IMR-90 (cell line): ENCODE results near the gene DNMT3A. TPM values are rescaled to one million over a fixed set of nuclear protein-coding genes. Genes with fewer than 3 reads are reported as not detected.

Experiments used
- ATAC-seq: fragments of 200-7000 bp; cut with Tn5 transposase; 2 replicates; pipeline ENCODE4 v1.9.1; 2020; ENCODE audit warnings: low read depth, mild to moderate bottlenecking, moderate library complexity
- BruUV-seq: library from RNA; stranded (reverse); fragments of 400-500 nt; replicated peaks from 2 replicates; lab custom pipeline; 2021; lab: Mats Ljungman, UMichigan
- CTCF ChIA-PET: fragments of 300-600 bp; formaldehyde crosslinking; extraction: SDS; loops from one replicate; lab custom pipeline; 2021; ENCODE audit warnings: antibody characterized with exemption; lab: Yijun Ruan, JAX
- POLR2A ChIA-PET: fragments of 300-600 bp; sonication (Branson Sonifier 250); formaldehyde crosslinking; loops from one replicate; lab custom pipeline; 2022; ENCODE audit warnings: antibody characterized with exemption; ENCODE audit not compliant: unreplicated experiment; lab: Charles Lee
- DNase-seq: peaks from one replicate; pipeline ENCODE4 v3.0.0; 2013
- H2AFZ ChIP-seq: replicated peaks from 2 replicates; pipeline ENCODE3; 2013; ENCODE audit warnings: low read length, mild to moderate bottlenecking; ENCODE audit not compliant: poor library complexity
- H2AK5ac ChIP-seq: 2 replicates; pipeline ENCODE4 v1.6.1; 2013; ENCODE audit warnings: low read depth, low read length, inconsistent platforms
- H2AK9ac ChIP-seq: replicated peaks from 2 replicates; pipeline ENCODE3; 2013; ENCODE audit warnings: mild to moderate bottlenecking, low read depth, low read length, moderate library complexity; ENCODE audit not compliant: poor library complexity
- H2BK120ac ChIP-seq: 2 replicates; pipeline ENCODE4 v1.6.1; 2013; ENCODE audit warnings: low read depth, low read length, inconsistent platforms
- H2BK15ac ChIP-seq: 3 replicates; pipeline ENCODE4 v1.6.1; 2013; ENCODE audit warnings: low read depth, low read length, inconsistent platforms
- H2BK20ac ChIP-seq: 2 replicates; pipeline ENCODE4 v1.6.1; 2013; ENCODE audit warnings: low read depth, mild to moderate bottlenecking, inconsistent platforms, low read length, moderate library complexity
- H2BK5ac ChIP-seq: 2 replicates; pipeline ENCODE4 v1.6.1; 2013; ENCODE audit warnings: mild to moderate bottlenecking, low read depth, low read length, inconsistent platforms; ENCODE audit not compliant: poor library complexity, severe bottlenecking
- H3K14ac ChIP-seq: replicated peaks from 2 replicates; pipeline ENCODE4 v1.6.1; 2013; ENCODE audit warnings: low read depth, low read length, inconsistent platforms
- H3K18ac ChIP-seq: 2 replicates; pipeline ENCODE4 v1.6.1; 2013; ENCODE audit warnings: low read depth, low read length, control low read depth
- H3K23ac ChIP-seq: 2 replicates; pipeline ENCODE4 v1.6.1; 2013; ENCODE audit warnings: low read depth, low read length, inconsistent platforms
- H3K27ac ChIP-seq: 2 replicates; pipeline ENCODE4 v1.5.1; 2013; ENCODE audit warnings: mild to moderate bottlenecking, control low read depth, low read length; ENCODE audit not compliant: insufficient read depth
- H3K27me3 ChIP-seq: 2 replicates; pipeline ENCODE4 v1.6.1; 2013; ENCODE audit warnings: low read length; ENCODE audit not compliant: control insufficient read depth, insufficient read depth
- H3K36me3 ChIP-seq: 2 replicates; pipeline ENCODE4 v1.6.1; 2013; ENCODE audit warnings: low read length, mixed read lengths; ENCODE audit not compliant: control insufficient read depth, insufficient read depth
- H3K4ac ChIP-seq: 2 replicates; pipeline ENCODE4 v1.6.1; 2013; ENCODE audit warnings: low read depth, low read length, inconsistent platforms
- H3K4me1 ChIP-seq: 2 replicates; pipeline ENCODE4 v1.6.1; 2013; ENCODE audit warnings: low read length, mixed read lengths; ENCODE audit not compliant: control insufficient read depth, insufficient read depth
- H3K4me2 ChIP-seq: 2 replicates; pipeline ENCODE4 v1.6.1; 2013; ENCODE audit warnings: low read depth, mild to moderate bottlenecking, control low read depth, low read length, moderate library complexity
- H3K4me3 ChIP-seq: 2 replicates; pipeline ENCODE4 v1.5.1; 2013; ENCODE audit warnings: low read depth, mild to moderate bottlenecking, control low read depth, low read length, moderate library complexity; ENCODE audit not compliant: insufficient read depth
- H3K56ac ChIP-seq: 2 replicates; pipeline ENCODE4 v1.6.1; 2013; ENCODE audit warnings: low read length, inconsistent platforms; ENCODE audit not compliant: insufficient read depth; ENCODE audit errors: extremely low read depth
- H3K79me1 ChIP-seq, 2 experiments: 2 replicates each; pipeline ENCODE4 v1.6.1; 2013; ENCODE audit warnings: low read length in 2 of 2, inconsistent platforms in 1 of 2, low read depth in 1 of 2
- H3K9ac ChIP-seq: 2 replicates; pipeline ENCODE4 v1.6.1; 2013; ENCODE audit warnings: low read depth, low read length, control low read depth
- H3K9me1 ChIP-seq: 2 replicates; pipeline ENCODE4 v1.6.1; 2013; ENCODE audit warnings: low read length, inconsistent platforms; ENCODE audit not compliant: insufficient read depth
- H3K9me3 ChIP-seq: 2 replicates; pipeline ENCODE4 v1.6.1; 2013; ENCODE audit warnings: low read length; ENCODE audit not compliant: control insufficient read depth, insufficient read depth
- H4K20me1 ChIP-seq: 2 replicates; pipeline ENCODE4 v1.6.1; 2013; ENCODE audit warnings: low read length, inconsistent platforms; ENCODE audit not compliant: insufficient read depth
- H4K5ac ChIP-seq: 2 replicates; pipeline ENCODE4 v1.6.1; 2013; ENCODE audit warnings: mild to moderate bottlenecking, low read depth, low read length, control low read depth
- H4K8ac ChIP-seq, 2 experiments: 2 replicates each; pipeline ENCODE4 v1.6.1; 2013; ENCODE audit warnings: low read depth in 2 of 2, low read length in 2 of 2, control low read depth in 1 of 2, inconsistent platforms in 1 of 2
- H4K91ac ChIP-seq: 2 replicates; pipeline ENCODE4 v1.6.1; 2013; ENCODE audit warnings: low read depth, low read length, inconsistent platforms; ENCODE audit not compliant: insufficient read depth
- BHLHE40 ChIP-seq: fragments of 150-350 bp; IDR thresholded peaks from 2 replicates; pipeline ENCODE4 v1.6.1; 2016; ENCODE audit warnings: mild to moderate bottlenecking, low read depth, low read length
- CEBPB ChIP-seq: IDR thresholded peaks from 2 replicates; pipeline ENCODE4 v1.6.1; 2012; ENCODE audit warnings: low read depth, low read length, improper control_type of control experiment
- CHD1 ChIP-seq: IDR thresholded peaks from 2 replicates; pipeline ENCODE4 v1.6.1; 2012; ENCODE audit warnings: low read depth, low read length, improper control_type of control experiment
- CTCF ChIP-seq: conservative IDR thresholded peaks from 2 replicates; pipeline ENCODE4 v1.5.1; 2012; ENCODE audit warnings: mild to moderate bottlenecking, low read depth, low read length, improper control_type of control experiment
- ELK1 ChIP-seq: fragments of 150-350 bp; IDR thresholded peaks from 2 replicates; pipeline ENCODE4 v1.6.1; 2016; ENCODE audit warnings: low read depth, mild to moderate bottlenecking, low read length, moderate library complexity, borderline replicate concordance
- FOS ChIP-seq: fragments of 150-350 bp; IDR thresholded peaks from 2 replicates; pipeline ENCODE4 v1.6.1; 2016; ENCODE audit warnings: low read depth, low read length
- MAFK ChIP-seq: IDR thresholded peaks from 2 replicates; pipeline ENCODE4 v1.6.1; 2012; ENCODE audit warnings: low read depth, low read length, improper control_type of control experiment
- MAZ ChIP-seq: IDR thresholded peaks from 2 replicates; pipeline ENCODE4 v1.6.1; 2012; ENCODE audit warnings: low read depth, mild to moderate bottlenecking, low read length, improper control_type of control experiment, moderate library complexity, borderline replicate concordance
- MXI1 ChIP-seq: IDR thresholded peaks from 2 replicates; pipeline ENCODE4 v1.6.1; 2012; ENCODE audit warnings: low read depth, mild to moderate bottlenecking, low read length, moderate library complexity, borderline replicate concordance
- NFE2L2 ChIP-seq: fragments of 150-350 bp; IDR thresholded peaks from 2 replicates; pipeline ENCODE4 v1.6.1; 2016; ENCODE audit warnings: low read depth, mild to moderate bottlenecking, low read length
- POLR2A ChIP-seq: IDR thresholded peaks from 2 replicates; pipeline ENCODE4 v1.6.1; 2012; ENCODE audit warnings: mild to moderate bottlenecking, low read depth, low read length
- RAD21 ChIP-seq: IDR thresholded peaks from 2 replicates; pipeline ENCODE4 v1.6.1; 2012; ENCODE audit warnings: low read length, improper control_type of control experiment
- RCOR1 ChIP-seq: IDR thresholded peaks from 2 replicates; pipeline ENCODE4 v1.6.1; 2012; ENCODE audit warnings: mild to moderate bottlenecking, low read length, improper control_type of control experiment; ENCODE audit not compliant: insufficient replicate concordance
- RFX5 ChIP-seq: IDR thresholded peaks from 2 replicates; pipeline ENCODE4 v1.8.0; 2012; ENCODE audit warnings: low read depth, mild to moderate bottlenecking, low read length, moderate library complexity
- SMC3 ChIP-seq: fragments of 150-350 bp; IDR thresholded peaks from 2 replicates; pipeline ENCODE4 v1.6.1; 2016; ENCODE audit warnings: low read depth, mild to moderate bottlenecking, antibody characterized with exemption, low read length, moderate library complexity
- USF2 ChIP-seq: fragments of 150-350 bp; IDR thresholded peaks from 2 replicates; pipeline ENCODE4 v1.6.1; 2017; ENCODE audit warnings: mild to moderate bottlenecking, antibody characterized with exemption, low read length, low read depth
- WGBS, 2 experiments: methylation state at CpG; one replicate each; pipeline versions ENCODE4 v1.1.5 to v1.1.7; 2013; ENCODE audit warnings: missing lambda C conversion rate in 2 of 2; ENCODE audit not compliant: insufficient read length in 1 of 2; ENCODE audit errors: extremely low coverage in 2 of 2; 5-methylcytosine and 5-hydroxymethylcytosine counted together
- dilution Hi-C: fragments of 300-500 bp; cut with HindIII; formaldehyde crosslinking; loops from one replicate; pipeline ENCODE4 v1.14.3; 2018; ENCODE audit warnings: low sequenced_read_pairs; ENCODE audit not compliant: unreplicated experiment
- in situ Hi-C: fragments of 300-500 bp; cut with MboI; formaldehyde crosslinking; loops from 3 replicates; pipeline ENCODE4 v1.14.3; 2019; ENCODE audit warnings: low sequenced_read_pairs, inconsistent platforms, mixed read lengths
- intact Hi-C: fragments of 100-400 bp; cut with micrococcal nuclease; formaldehyde crosslinking; loops from 2 replicates; pipeline ENCODE4 v1.10.0; 2022
- polyA plus RNA-seq, 3 experiments: library from polyadenylated mRNA; depleted of rRNA; stranded (reverse); fragments of >200 nt; gene quantifications; 2 replicates each; pipeline ENCODE4 v1.2.3, GENCODE V29; 2012; ENCODE audit warnings: low replicate concordance in 1 of 3
- total RNA-seq: library from RNA; depleted of rRNA; stranded (reverse); fragments of >200 nt; gene quantifications from 2 replicates; pipeline ENCODE4 v1.2.3, GENCODE V29; 2012

DNMT3A gene
- total and polyA plus RNA-seq, 2 of the 4 experiments (the other 2 are of a cell fraction), result 4.4 to 9.7 TPM

- CTCF ChIA-PET, result interaction anchor here (1.0 kb wide), 1 partner anchor 12 kb away, joined by 3 read pairs; no protein-coding TSS in a partner anchor
- Histone ChIP-seq H4K8ac (no peak overlapping the region), H2BK5ac (no peak overlapping the region), H2AFZ (no peak overlapping the region), H4K91ac (no peak overlapping the region), H3K9me3 (no peaks in the 10 kb centered on the region), H3K27me3 (no peaks in the 10 kb centered on the region), H4K5ac (no peak overlapping the region), H4K20me1 (no peaks in the 10 kb centered on the region), H3K4me2 (no peak overlapping the region), H3K56ac (no peak overlapping the region), H2BK120ac (no peak overlapping the region), H2AK5ac (no peak overlapping the region), H3K4me3 (no peak overlapping the region), H3K14ac (no peak overlapping the region), H2BK15ac (no peak overlapping the region), H3K9me1 (peaks cover 16% of the 10 kb centered on the region), H3K27ac (no peak overlapping the region), H3K18ac (no peak overlapping the region), H3K23ac (no peak overlapping the region), H3K79me1 (no peaks in the 10 kb centered on the region), H2BK20ac (no peak overlapping the region), H3K9ac (no peak overlapping the region), H3K36me3 (no peaks in the 10 kb centered on the region), H3K4me1 (peaks cover 8% of the 10 kb centered on the region), H3K4ac (no peak overlapping the region), H2AK9ac (no peak overlapping the region)
- intact Hi-C loops, result no loop called here
- TF ChIP-seq MXI1 (no peak), RAD21 (no peak), CTCF (no peak), POLR2A (no peak), CEBPB (no peak), CHD1 (no peak), RFX5 (no peak), NFE2L2 (no peak), MAFK (no peak), USF2 (no peak), SMC3 (no peak), RCOR1 (no peak), BHLHE40 (no peak), ELK1 (no peak), MAZ (no peak), FOS (no peak)
- dilution Hi-C loops, result no loop called here
- in situ Hi-C loops, result no loop called here
- POLR2A ChIA-PET, result no interaction called here
- DNase-seq, result no peak
- BruUV-seq, result no TSS peak
- ATAC-seq, result no peak
- no CpG with 5 or more reads among the region's 4 CpGs for WGBS, 2 experiments
Observed at GRCh38 chr2:25374411-25374810, 32.7 kb upstream of the DNMT3A start.
